ENCODE data around the gene ABCC1.
A peak's percentile ranks its signal among the peaks of the same experiment; 100 is the strongest.
"Not testable (repeated sequence)": the region's sequence is repeated elsewhere in the genome, so short reads cannot be mapped to it uniquely, and the experiment has no call there.

ABCC1 gene

DNA sequence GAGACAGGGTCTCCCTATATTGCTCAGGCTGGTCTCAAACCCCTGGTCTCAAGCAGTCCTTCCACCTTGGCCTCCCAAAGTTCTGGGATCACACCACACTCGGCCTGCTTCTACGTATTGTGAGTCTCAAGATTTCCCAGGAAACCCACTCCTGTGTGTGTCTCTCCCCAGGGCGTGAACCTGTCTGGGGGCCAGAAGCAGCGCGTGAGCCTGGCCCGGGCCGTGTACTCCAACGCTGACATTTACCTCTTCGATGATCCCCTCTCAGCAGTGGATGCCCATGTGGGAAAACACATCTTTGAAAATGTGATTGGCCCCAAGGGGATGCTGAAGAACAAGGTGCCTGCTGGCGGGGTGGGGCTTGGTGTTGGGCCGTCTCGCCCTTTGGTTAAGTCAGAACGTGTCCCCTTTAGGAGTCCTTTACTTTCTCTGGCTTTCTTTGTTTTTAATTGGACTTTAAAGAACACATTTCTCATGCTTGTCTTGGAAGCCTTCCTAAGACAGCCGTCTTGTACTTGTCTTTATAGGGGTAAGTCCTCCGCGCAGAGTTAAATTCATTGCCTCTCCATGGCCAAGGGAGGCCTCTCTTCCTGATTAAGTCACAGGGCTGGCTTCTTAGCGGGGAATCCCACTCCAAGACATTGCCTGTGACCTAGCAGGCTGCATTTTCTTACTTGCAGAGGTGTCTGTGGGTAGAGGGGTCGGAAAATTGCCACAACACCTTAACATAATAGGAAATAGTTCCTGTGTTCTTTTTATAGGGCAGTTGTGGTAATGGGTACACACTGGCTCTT is 137.4 kb downstream of the ABCC1 start:
- no peak for DNase-seq

DNA sequence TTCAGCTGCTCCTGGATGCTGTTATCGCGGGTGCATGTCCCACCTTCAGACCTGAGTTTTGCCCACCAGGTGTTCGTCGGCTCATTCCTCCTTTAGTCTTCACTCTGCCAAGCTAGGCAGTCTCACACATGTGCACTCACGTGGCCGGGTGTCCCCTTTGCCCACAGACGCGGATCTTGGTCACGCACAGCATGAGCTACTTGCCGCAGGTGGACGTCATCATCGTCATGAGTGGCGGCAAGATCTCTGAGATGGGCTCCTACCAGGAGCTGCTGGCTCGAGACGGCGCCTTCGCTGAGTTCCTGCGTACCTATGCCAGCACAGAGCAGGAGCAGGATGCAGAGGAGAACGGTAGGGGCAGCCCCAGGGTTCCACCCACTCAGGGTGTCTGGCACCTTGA is 140.8 kb downstream of the ABCC1 start:
- DNase-seq, result no peak

DNA sequence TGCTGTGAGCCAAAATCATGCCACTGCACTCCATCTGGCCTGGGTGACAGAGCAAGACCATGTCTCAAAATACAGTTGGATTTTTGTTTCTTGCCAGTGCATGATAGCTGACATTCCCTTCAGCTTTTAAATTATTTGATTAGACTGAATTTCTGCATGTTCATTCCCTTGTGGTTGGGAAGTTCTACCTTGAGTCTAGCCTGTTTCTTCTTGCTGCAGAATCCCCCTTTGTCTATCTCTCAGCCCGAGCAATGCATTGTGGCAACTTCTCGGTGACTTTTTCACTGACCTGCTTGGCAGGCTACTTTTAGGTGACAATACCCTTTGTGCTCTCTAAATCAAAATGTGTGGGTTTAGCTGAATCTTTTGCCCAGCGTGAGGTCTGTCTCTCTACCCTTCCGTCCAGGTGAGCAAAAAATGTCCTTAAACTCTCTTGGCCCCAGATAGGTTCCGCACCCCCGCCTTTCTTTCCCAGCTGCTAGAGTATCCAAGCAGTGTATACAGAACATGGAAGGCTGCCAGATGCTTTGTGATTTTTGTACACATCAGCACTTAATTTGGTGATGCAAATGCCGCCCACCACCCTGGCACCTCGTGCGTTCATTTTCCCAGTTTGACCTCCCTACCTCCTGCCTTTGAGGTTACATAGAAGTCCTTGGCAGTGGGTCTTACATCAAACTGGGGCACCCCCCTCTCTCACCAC is 143.7 kb downstream of the ABCC1 start:
- no peak for DNase-seq

DNA sequence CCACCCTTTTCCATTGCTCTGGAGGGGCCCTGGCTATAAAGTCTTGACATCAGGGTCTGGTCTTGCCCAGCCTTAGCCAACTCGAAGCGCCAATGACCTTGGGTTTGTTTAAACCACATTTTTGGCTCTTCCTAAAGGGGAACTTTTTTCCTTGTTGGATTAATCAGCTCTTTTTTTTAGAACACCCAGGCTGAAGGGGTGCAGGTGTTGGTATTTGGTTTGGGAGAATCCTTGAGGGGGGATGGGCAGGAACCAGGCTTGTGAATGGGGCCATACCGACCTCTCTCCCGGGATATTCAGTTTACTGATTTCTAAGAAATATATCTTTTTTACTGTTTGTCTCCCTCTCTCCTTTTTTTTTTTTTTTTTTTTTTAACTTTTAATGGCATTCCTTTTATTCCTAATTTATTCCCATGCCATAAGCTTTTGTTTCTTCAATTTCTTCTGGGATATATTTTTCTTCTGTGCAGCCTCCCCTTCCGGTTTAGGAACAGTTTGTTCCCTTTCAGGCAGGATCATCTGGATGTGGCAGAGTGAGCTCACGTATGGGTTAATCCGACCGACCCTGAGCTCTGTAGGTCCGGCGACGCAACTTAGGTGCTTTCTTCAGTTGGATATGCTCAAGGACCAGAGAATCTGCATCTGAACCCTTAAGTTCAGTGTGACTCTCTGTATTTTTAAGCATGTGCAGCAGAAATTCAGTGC is 144.4 kb downstream of the ABCC1 start:
- no peak for DNase-seq

DNA sequence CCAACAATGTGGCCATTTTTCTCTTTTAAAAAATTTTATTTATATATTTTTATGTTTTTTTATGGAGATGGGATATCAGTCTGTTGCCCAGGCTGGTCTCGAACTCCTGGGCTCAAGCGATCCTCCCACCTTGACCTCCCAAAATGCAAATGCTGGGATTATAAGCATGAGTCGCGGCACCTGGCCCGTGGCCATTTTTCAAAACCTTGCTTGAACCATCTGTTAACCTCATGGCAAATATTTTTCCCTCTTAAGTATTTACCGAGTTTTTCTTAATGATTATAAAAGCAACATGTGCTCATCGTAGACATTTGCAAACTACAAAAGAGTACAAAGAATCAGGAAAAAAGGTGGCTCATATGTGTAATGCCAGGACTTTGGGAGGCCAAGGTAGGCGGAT is 146.2 kb downstream of the ABCC1 start:
- DNase-seq, result peak; percentile 10

DNA sequence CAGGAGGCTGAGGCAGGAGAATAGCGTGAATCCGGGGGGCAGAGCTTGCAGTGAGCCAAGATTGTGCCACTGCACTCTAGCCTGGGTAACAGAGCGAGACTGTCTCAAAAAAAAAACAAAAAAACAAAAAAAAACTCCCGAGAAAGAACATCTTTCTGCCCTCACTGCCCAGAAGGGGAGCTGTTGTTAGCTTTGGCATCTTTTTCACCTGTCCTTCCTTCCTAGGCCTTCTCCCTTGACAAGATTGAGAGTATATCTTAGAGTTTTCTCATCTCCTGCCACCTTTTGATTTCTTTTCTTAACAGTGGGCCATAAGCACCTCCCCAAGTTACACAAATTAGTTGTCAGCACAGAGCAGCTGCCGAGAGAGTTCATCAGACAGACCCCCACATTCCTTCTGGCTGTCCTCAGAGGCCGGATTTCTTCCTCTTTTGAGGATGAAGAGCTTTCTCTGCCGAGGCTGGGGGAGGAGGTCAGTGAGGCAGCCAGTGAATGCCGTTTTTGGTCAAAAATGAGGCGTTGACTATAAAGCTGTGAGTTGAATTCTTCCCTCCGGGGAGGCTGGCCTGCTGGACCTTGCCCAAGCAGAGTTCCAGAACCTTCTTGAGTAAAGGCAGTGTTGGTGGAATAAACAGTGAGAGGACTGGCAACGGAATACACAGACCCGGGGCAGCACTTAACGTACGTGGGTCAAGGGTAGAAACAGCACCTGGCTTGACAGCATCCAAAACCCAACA is 146.9 kb downstream of the ABCC1 start:
- no peak for DNase-seq

DNA sequence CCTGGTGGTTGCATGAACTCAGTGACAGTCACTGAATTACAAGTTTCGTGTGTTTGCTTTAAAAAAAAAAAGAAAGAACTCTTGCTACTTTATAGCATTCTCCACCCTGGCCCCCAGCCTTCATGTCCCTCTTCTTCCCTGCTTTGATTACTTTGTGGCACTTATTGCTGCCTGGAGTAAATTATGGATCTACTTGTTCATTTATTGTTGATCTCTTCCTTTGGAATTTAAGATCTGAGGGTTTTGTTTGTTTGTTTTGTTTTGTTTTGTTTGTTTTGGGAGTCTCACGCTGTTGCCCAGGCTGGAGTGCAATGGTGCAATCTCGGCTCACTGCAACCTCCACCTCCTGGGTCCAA is 147.4 kb downstream of the ABCC1 start:
- no peak for DNase-seq

DNA sequence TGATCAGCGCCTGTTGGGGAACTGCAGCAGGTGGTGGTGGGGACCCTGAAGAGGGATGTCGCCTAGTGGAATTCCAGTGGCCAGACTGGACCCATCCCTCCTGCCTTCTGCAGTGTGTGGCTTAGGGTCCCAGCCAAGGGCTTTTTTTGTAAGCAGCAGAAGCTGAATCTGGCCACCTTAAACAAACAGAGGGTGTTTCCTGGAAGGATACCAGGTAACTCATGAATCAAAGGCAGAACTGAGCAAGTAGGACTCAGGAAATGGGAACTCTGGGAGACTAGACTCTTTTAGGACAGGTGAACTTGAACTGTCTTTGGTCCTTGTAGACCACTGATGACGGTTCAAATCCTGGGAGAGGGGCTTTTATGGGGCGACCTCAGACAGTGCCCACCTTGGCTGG is 149.9 kb downstream of the ABCC1 start:
- DNase-seq, result no peak

DNA sequence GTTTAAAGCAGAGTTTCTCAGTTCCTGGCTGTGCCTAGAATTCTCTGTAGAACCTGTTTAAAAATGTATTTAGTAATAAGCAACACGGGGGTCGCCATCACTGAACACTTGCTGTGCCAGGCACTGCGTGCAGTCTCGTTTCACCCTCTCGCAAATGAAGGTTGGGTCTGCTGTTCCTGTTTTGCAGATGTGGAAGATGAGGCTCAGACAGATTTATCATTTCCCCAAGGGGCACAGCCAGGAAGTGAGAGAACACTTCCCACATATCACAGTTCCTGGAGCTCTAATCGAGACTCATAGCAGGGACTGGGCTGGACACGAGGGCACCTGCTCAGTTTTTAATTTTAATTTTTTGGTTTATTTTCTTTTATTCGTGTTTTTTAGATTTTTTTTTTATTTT is 151.2 kb downstream of the ABCC1 start:
- DNase-seq, result no peak

DNA sequence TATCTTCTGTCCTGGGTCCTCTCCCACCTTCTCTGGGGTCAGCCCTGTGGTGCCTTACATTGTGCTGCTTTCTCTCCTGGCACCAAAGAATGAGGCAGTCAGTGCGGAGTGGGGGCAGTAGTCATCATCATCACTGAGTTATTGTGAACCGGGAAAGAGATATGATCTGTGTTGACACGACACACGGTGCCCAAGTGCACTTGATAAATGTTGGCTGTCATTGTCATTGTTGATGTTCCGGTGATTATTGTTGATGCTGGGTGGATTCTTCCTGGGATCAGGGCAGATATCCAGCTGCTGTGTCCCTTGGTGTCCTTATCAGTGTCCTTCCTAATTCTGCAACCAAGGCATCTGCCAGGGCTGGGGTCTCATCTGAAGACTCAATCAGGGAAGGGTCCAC is 152.2 kb downstream of the ABCC1 start:
- no peak for DNase-seq

DNA sequence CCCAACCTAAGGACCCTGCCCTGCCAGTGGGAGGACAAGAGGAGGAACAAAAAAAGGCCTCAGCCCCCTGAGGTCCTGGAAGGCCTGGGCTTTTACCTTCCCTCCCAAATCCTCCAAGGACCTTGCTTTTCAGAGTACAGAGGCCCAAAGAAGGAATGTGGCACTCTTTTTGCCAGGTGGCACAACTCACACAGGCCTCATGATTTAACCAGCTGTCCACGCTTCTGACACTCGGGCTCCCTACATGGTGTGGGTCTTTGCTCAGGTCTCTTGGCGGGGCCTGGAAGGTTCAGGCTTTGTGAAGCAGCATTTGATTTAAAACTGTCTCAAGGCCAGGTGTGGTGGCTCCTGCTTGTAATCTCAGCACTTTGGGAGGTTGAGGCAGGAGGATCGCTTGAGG is 153.3 kb downstream of the ABCC1 start:
- no peak for DNase-seq

DNA sequence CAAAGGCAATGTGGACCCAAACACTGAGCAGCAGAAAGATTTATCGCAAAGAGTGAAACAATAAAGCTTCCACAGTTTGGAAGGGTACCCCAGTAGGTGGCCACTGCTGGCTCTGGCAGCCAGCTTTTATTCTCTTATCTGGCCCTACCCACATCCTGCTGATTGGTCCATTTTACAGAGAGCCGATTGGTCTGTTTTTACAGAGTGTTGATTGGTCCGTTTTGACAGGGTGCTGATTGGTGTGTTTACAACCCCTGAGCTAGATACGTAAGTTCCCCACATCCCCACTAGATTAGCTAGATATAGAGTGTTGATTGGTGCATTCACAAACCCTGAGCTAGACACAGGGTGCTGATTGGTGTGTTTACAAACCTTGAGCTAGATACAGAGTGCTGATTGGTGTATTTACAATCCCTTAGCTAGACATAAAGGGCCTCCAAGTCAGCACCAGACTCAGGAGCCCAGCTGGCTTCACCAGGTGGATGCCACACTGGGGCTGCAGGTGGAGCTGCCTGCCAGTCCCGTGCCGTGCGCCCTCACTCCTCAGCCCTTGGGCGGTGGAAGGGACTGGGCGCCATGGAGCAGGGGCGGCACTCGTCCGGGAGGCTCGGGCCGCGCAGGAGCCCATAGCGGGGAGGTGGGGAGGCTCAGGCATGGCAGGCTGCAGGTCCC is 154.9 kb downstream of the ABCC1 start:
- not testable (repeated sequence) for DNase-seq

DNA sequence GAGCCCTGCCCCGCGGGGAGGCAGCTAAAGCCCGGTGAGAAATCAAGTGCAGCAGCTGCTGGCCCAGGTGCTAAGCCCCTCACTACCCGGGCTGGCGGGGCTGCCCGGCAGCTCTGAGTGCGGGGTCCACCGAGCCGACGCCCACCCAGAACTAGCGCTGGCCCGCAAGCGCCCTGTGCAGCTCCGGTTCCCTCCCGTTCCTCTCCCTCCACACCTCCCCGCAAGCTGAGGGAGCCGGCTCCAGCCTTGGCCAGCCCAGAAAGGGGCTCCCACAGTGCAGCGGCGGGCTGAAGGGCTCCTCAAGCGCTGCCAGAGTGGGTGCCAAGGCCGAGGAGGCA is 155.4 kb downstream of the ABCC1 start:
- DNase-seq, result not testable (repeated sequence)

DNA sequence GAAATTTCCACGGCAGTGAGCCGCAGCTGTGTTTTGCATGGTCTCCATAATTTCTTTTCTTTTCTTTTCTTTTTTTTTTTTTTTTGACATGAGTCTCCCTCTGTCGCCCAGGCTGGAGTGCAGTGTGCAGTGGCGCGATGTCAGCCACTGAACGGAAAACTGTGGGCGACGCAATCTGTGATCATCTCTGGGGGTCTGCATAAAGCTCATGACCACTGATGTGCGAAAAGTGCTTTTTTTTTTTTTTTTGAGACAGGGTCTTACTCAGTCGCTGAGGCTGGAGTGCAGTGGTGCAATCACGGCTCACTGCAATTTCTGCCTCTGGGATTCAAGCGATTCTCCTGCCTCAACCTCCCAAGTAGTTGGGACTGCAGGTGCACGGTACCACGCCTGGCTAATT is 156.2 kb downstream of the ABCC1 start:
- DNase-seq, result no peak

DNA sequence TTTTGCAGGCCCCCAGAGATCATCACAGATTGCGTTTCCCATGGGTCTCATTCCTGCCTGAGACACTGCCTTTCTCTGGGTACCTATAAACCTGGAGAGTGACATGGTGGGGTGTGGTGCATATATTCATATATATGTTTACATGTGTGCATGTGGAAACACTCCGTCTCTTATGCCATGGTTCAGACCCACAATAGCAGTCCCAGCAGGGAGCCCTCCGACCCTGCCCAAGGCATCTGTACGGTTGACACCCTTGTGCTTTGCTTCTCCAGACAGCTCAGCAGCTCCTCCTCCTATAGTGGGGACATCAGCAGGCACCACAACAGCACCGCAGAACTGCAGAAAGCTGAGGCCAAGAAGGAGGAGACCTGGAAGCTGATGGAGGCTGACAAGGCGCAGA is 157.1 kb downstream of the ABCC1 start:
- no peak for DNase-seq

DNA sequence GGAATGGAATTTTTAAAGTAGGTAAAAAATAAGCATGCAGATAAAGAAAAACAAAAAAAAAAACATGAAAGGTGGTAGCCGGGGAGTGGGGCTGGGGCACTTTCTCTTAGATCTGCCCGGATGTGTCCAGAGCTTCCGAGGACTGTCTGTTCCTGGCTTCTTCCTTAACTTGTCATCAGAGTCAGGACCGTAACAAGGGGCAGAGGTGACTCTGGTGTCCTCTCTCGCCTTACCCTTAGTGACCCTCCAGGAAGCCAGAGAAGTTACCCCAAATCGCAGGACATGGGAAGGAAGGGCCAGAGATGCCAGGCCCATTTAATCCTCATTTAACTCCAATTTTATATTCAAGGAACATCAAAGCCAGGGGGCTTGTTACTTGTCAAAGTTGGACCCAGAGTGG is 158.4 kb downstream of the ABCC1 start:
- no peak for DNase-seq

DNA sequence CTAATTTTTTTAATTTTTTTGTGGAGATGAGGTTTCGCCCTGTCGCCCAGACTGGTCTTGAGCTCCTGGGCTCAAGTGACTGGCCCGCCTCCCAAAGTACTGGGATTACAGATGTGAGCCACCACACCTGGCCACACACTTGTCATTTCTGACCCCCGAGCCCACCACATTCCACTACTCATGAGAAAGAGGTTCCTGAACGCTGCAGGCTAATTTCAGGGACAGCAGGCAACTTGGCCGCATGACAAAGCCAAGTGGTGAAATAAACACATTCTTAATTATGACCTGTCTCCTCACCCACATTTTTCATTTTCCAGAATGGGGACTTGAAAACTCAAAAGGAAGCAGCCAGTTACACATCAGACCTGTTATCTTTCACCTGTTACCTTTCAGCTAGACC is 159.3 kb downstream of the ABCC1 start:
- DNase-seq, result no peak

DNA sequence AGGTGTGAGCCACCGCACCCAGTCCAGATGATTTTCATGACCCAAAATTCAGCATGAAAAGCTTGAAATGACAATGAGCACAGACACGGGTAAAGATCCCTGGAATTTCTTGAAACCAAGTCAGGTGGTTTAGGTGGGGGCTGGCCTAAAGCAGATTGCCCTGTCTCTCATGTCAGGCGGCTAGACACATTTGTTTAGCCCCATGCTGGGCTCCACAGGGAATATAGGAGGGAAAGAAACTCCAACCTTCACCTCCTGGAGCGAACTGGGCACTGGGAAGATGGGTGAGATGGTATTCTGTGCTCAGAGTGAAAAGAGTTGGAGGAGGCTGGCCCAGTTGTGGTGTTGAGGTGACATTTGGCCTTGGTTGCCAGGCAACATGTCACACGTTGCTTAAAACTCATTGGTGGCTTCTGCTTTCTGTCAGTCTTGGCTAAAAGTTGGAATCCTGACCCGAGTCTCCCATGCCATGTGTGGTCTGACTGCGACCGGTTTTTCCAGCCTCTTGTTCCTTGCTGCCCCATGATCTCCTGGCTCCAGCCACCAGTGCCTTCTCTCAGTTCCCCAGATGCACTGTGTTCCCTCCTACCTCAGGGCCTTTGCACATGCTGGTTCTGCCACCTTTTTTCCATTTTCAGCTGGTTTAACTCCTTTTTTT is 160.2 kb downstream of the ABCC1 start:
- DNase-seq, result no peak

DNA sequence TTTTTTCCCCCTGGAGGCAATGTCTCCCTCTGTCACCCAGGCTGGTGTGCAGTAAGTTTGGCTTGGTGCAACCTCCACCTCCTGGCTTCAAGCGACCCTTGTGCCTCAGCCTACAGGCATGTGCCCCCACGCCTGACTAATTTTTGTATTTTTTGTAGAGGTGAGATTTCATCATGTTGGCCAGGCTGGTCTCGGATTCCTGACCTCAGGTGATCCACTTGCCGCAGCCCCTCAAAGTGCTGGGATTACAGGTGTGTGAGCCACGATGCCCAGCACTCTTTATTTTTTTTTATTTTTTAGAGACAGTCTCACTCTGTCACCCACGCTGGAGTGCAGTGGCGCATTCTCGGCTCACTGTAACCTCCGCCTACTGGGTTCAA is 160.7 kb downstream of the ABCC1 start:
- no peak for DNase-seq

DNA sequence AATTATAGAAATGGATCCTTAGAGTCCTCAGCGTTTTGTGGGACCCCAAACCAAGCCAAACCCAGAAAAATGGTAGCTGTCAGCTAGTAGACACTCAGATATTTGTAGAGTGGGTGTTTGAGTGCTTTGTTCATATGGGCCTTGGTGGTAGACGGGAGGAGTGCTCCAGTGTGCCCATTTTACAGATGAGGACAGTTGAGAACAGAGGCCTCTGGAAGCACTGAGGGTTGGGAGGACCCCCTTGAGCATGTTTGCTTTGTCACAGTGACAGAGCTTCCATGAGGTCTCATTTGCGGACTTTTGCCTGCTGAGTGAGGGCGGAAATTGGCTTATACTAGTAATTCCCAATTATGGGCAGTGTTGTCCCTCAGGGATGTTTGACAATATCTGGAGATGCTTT is 162.2 kb downstream of the ABCC1 start:
- no peak for DNase-seq

DNA sequence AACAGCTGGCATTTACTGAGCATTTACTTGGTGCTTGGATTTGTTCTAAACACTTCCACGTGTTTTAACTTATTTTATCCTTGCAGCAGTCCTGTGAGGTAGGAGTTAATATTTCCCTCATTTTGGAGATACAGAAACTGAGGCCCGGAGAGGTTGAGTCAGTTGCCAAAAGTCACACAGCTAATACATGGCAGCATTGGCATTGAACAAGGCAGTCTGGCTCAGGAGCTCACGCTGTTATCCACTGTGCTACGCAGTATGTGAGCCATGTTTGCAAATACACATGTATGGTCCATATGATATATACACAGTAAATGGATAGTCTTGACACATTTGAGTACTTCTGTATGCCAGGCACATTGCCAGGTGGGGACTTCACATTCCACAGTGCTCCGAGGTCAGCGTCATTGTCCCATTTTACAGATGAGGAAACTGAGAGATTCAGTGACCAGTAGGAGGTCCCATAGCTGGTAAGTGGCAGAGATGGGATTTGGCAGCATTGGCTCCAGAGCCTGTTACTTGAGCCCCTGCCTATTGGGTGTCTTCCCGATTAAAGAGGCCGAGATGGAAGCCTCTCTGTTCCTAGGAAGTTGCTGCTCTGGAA is 163.1 kb downstream of the ABCC1 start:
- DNase-seq, result no peak

DNA sequence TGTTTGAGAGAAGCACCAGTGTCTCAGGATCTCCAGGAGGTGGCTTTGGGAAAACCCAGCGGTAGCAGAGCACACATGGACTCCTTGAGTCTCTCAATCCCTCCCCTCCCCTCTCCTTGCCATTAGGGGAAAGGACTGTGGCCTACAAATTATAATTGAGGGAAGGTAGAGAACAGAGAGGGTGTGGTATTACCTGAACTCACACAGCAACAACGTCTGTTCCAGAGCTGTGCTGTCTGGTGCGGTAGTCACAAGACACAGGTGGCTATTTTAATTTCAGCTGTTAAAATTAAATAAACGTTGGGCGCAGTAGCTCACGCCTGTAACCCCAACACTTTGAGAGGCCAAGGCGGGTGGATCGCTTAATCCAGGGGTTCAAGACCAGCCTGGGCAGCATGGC is 163.7 kb downstream of the ABCC1 start:
- DNase-seq, result no peak

Data from HCEC 1CT (cell line).